HG03457 (cell line): ENCODE data around the gene MRPS6.

ENCODE experiments used
- ATAC-seq: cut with Tn5 transposase; IDR thresholded peaks from one replicate; pipeline ENCODE4 v1.9.1; 2021; ENCODE audit warnings: moderate number of reproducible peaks; ENCODE audit not compliant: unreplicated experiment

MRPS6 gene

GRCh38 chr21:34073032-34073748 lies at the start of gene MRPS6, which contains the start of gene SLC5A3:
MRPS6 (plus strand) TSS chr21:34073578; CDS start chr21:34073701, 123 bp downstream.
SLC5A3 (plus strand) TSS chr21:34073578; CDS start chr21:34095199, 21,621 bp downstream.
- peak; percentile 62 for ATAC-seq

- ATAC-seq, result no peak
Measured at GRCh38 chr21:34023691-34024373, 49.5 kb upstream of the MRPS6 start.

GRCh38 chr21:34024374-34024693 lies 49.0 kb upstream of the MRPS6 start:
- no peak for ATAC-seq

GRCh38 chr21:34027721-34028461 lies 45.5 kb upstream of the MRPS6 start:
- no peak for ATAC-seq

- no peak for ATAC-seq
Measured at GRCh38 chr21:34029743-34030528, 43.4 kb upstream of the MRPS6 start.

GRCh38 chr21:34031835-34032370 lies 41.5 kb upstream of the MRPS6 start:
- ATAC-seq, result no peak

GRCh38 chr21:34034369-34035014 lies 38.9 kb upstream of the MRPS6 start:
- ATAC-seq, result no peak

- ATAC-seq, result no peak
Measured at GRCh38 chr21:34035619-34036354, 37.6 kb upstream of the MRPS6 start.

GRCh38 chr21:34037009-34037795 lies 36.2 kb upstream of the MRPS6 start:
- ATAC-seq, result no peak

- no peak for ATAC-seq
Measured at GRCh38 chr21:34039678-34040382, 33.5 kb upstream of the MRPS6 start.

GRCh38 chr21:34042735-34043134 lies 30.6 kb upstream of the MRPS6 start:
- ATAC-seq, result no peak

GRCh38 chr21:34043333-34043732 lies 30.0 kb upstream of the MRPS6 start:
- ATAC-seq, result no peak

- ATAC-seq, result no peak
Measured at GRCh38 chr21:34046917-34047316, 26.5 kb upstream of the MRPS6 start.

- ATAC-seq, result no peak
Measured at GRCh38 chr21:34047835-34048234, 25.5 kb upstream of the MRPS6 start.

- ATAC-seq, result no peak
Measured at GRCh38 chr21:34052171-34052570, 21.2 kb upstream of the MRPS6 start.

GRCh38 chr21:34054259-34054658 lies 19.1 kb upstream of the MRPS6 start:
- ATAC-seq, result no peak

GRCh38 chr21:34055615-34056014 lies 17.8 kb upstream of the MRPS6 start:
- no peak for ATAC-seq

GRCh38 chr21:34061983-34062382 lies 11.4 kb upstream of the MRPS6 start:
- no peak for ATAC-seq
